Type B pancreatic cell (in vitro differentiated cells): ENCODE data around the gene ATP4B. TPM values are rescaled to one million over a fixed set of nuclear protein-coding genes. Genes with fewer than 3 reads are reported as not detected.
"Not testable (repeated sequence)": the region's sequence is repeated elsewhere in the genome, so short reads cannot be mapped to it uniquely, and the experiment has no call there.

Source experiments
- DNase-seq: peaks from one replicate; pipeline ENCODE4 v3.0.0; 2021; ENCODE audit warnings: mixed read lengths; ENCODE audit not compliant: unreplicated experiment; ENCODE audit errors: extremely low spot score
- H3K27ac Mint-ChIP-seq: 2 replicates; pipeline ENCODE4 v1.8.0; 2021; ENCODE audit warnings: mild to moderate bottlenecking, mixed read lengths
- H3K27me3 Mint-ChIP-seq: 2 replicates; pipeline ENCODE4 v1.8.0; 2021; ENCODE audit warnings: mixed read lengths
- H3K36me3 Mint-ChIP-seq: 2 replicates; pipeline ENCODE4 v1.8.0; 2021; ENCODE audit warnings: mixed read lengths
- H3K4me1 Mint-ChIP-seq: one replicate; pipeline ENCODE4 v1.8.0; 2021; ENCODE audit warnings: mixed read lengths; ENCODE audit not compliant: unreplicated experiment
- H3K4me3 Mint-ChIP-seq: 2 replicates; pipeline ENCODE4 v1.8.0; 2021; ENCODE audit warnings: mild to moderate bottlenecking, mixed read lengths
- H3K9me3 Mint-ChIP-seq: 2 replicates; pipeline ENCODE4 v1.8.0; 2021; ENCODE audit warnings: mixed read lengths
- CTCF ChIP-seq: fragments of 200-600 bp; sonication (generic); conservative IDR thresholded peaks from 2 replicates; pipeline ENCODE4 v1.5.0; 2021; ENCODE audit warnings: antibody characterized with exemption, mild to moderate bottlenecking
- total RNA-seq: library from RNA; stranded (reverse); gene quantifications from 2 replicates; pipeline ENCODE4 v1.2.1, GENCODE V29; 2021; ENCODE audit warnings: low replicate concordance

ATP4B gene
- total RNA-seq, 1 donor from 2014 or later: 26.7 TPM

GRCh38 chr13:113630296-113630695 lies 27.7 kb downstream of the ATP4B start:
- Mint-ChIP-seq H3K4me3 (no peak overlapping the region), H3K27me3 (no peaks in the 10 kb centered on the region), H3K4me1 (peaks cover 9% of the 10 kb centered on the region), H3K9me3 (no peaks in the 10 kb centered on the region), H3K27ac (no peak overlapping the region), H3K36me3 (peaks cover 26% of the 10 kb centered on the region)
- TF ChIP-seq CTCF: no peak
- DNase-seq: no peak

GRCh38 chr13:113629866-113630265 lies 28.1 kb downstream of the ATP4B start:
- Mint-ChIP-seq H3K27ac (no peak overlapping the region), H3K36me3 (peaks cover 26% of the 10 kb centered on the region), H3K4me1 (peaks cover 9% of the 10 kb centered on the region), H3K4me3 (no peak overlapping the region), H3K9me3 (no peaks in the 10 kb centered on the region), H3K27me3 (no peaks in the 10 kb centered on the region)
- no peak for TF ChIP-seq CTCF
- no peak for DNase-seq

GRCh38 chr13:113628291-113629270 lies 29.4 kb downstream of the ATP4B start:
- no peak for TF ChIP-seq CTCF
- Mint-ChIP-seq H3K36me3 (peaks cover 17% of the 10 kb centered on the region), H3K9me3 (no peaks in the 10 kb centered on the region), H3K27me3 (no peaks in the 10 kb centered on the region), H3K4me3 (no peak overlapping the region), H3K4me1 (peaks cover 9% of the 10 kb centered on the region), H3K27ac (peak overlapping the region; percentile 58)
- DNase-seq: no peak

GRCh38 chr13:113627136-113627535 lies 30.9 kb downstream of the ATP4B start:
- H3K4me1 Mint-ChIP-seq: peaks cover 9% of the 10 kb centered on the region
- no peaks in the 10 kb centered on the region for H3K9me3 Mint-ChIP-seq
- TF ChIP-seq CTCF: no peak
- no peak overlapping the region for H3K27ac Mint-ChIP-seq
- H3K4me3 Mint-ChIP-seq: no peak overlapping the region
- H3K36me3 Mint-ChIP-seq: peaks cover 18% of the 10 kb centered on the region
- no peaks in the 10 kb centered on the region for H3K27me3 Mint-ChIP-seq
- no peak for DNase-seq

- no peak overlapping the region for H3K27ac Mint-ChIP-seq
- peak overlapping the region; percentile 34 for H3K4me3 Mint-ChIP-seq
- DNase-seq: no peak
- peaks cover 9% of the 10 kb centered on the region for H3K4me1 Mint-ChIP-seq
- H3K36me3 Mint-ChIP-seq: peaks cover 19% of the 10 kb centered on the region
- TF ChIP-seq CTCF: no peak
- H3K9me3 Mint-ChIP-seq: no peaks in the 10 kb centered on the region
- H3K27me3 Mint-ChIP-seq: no peaks in the 10 kb centered on the region
Measured at GRCh38 chr13:113625965-113626721, 31.9 kb downstream of the ATP4B start.

GRCh38 chr13:113624640-113625304 lies 33.2 kb downstream of the ATP4B start:
- peaks cover 18% of the 10 kb centered on the region for H3K36me3 Mint-ChIP-seq
- not testable (repeated sequence) for H3K4me1 Mint-ChIP-seq, H3K9me3 Mint-ChIP-seq, H3K27me3 Mint-ChIP-seq, H3K27ac Mint-ChIP-seq, DNase-seq, H3K4me3 Mint-ChIP-seq
